ENCODE results near the gene NTN4.
A peak's percentile ranks its signal among the peaks of the same experiment; 100 is the strongest.

Gene NTN4

DNA sequence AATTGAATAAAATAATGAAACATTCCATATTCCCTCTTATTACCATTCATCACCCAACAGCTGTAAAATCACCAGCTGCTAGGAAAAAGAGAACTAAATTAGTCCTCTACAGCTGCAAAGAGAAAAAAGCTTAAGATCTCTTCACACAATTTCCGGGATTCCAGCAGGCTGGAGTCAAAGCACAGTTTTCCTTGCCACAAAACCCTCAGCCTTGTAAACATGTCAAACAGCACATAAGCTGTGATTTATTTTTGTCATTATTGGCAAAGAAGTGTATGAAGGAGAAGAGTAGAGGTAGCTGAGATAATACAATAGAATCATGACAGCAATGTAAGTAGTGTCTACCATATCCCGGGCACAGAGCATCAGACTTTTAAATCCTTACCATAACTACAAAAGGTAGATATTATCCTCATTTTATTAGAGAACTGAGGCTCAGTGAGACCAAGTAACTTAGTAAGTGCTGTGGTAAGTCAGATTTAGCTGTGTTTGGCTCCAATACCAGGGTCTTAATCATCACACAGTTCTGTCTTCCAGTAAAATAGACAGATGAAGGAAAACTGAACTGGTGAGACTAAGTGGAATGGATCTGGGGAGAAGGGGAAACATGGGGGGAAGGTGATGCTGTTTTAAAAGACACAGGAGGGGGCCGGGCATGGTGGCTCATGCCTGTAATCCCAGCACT is 57.3 kb downstream of the NTN4 start:
- H3K4me1 ChIP-seq (ENCODE audit: control insufficient read depth in 5 of 5, insufficient read depth in 5 of 5, low read length in 5 of 5), result peaks cover 0 to 4% (median 0%) of the 10 kb centered on the region in 5 donors
- no peak overlapping the region for H3K4me3 ChIP-seq (ENCODE audit: low read depth in 1 of 5, low read length in 5 of 5)
- H3K9me3 ChIP-seq (ENCODE audit: control insufficient read depth in 5 of 5, low read length in 5 of 5), result no peaks in the 10 kb centered on the region
- no peaks in the 10 kb centered on the region for H3K27me3 ChIP-seq (ENCODE audit: control insufficient read depth in 5 of 5, insufficient read depth in 4 of 5, low read length in 5 of 5)
- H3K9ac ChIP-seq (ENCODE audit: low read length in 5 of 5), result no peak overlapping the region
- H3K27ac ChIP-seq (ENCODE audit: low read depth, low read length), result peak overlapping the region; percentile 40
- peaks cover 0 to 3% (median 0%) of the 10 kb centered on the region in 5 donors for H3K36me3 ChIP-seq (ENCODE audit: control insufficient read depth in 5 of 5, insufficient read depth in 5 of 5, low read length in 5 of 5)

DNA sequence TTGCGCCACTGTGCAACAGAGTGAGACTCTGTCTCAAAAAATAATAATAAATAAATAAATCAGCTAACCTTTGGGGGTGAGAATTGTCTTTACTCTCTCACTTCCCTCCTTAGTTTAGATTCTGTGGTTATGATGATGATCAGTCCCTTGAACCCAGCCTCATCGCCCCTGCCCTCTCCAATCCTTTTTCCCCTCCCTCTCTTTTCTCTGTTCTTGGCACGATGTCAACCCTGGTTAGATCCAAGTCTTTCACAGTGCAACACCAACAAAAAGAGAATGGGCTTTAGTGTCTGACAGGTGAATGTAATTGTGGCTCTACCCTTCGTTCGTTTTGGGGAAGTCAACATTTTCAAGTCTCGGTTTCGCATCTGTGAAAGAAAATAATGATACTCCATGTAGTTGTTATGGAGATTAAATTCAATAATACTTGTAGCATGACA is 59.0 kb downstream of the NTN4 start:
- no peaks in the 10 kb centered on the region for H3K9me3 ChIP-seq (ENCODE audit: control insufficient read depth in 5 of 5, low read length in 5 of 5)
- no peaks in the 10 kb centered on the region for H3K27me3 ChIP-seq (ENCODE audit: control insufficient read depth in 5 of 5, insufficient read depth in 4 of 5, low read length in 5 of 5)
- no peak overlapping the region for H3K4me3 ChIP-seq (ENCODE audit: low read depth in 1 of 5, low read length in 5 of 5)
- no peak overlapping the region for H3K9ac ChIP-seq (ENCODE audit: low read length in 5 of 5)
- no peak overlapping the region for H3K27ac ChIP-seq (ENCODE audit: low read depth, low read length)
- H3K4me1 ChIP-seq (ENCODE audit: control insufficient read depth in 5 of 5, insufficient read depth in 5 of 5, low read length in 5 of 5), result peaks cover 0 to 4% (median 0%) of the 10 kb centered on the region in 5 donors
- peaks cover 0 to 2% (median 0%) of the 10 kb centered on the region in 5 donors for H3K36me3 ChIP-seq (ENCODE audit: control insufficient read depth in 5 of 5, insufficient read depth in 5 of 5, low read length in 5 of 5)

DNA sequence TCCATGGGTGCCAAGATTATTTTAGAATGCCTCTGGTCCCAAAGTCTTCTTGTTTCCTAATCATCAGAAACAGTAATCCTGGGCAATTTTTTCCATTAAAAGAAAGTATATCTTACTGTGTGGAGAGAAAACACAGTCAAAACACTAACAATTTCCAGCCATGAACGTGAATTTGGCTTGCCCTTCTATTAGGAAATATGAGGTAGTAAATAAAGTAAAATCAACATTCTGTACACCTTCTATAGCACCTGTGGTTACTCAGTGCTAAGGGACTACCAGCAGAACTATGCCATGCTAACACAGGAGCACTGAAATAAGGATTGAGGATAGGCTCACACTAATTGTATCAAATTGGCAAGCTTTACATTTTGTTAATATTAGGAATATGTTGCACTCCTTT is 60.1 kb downstream of the NTN4 start:
- Histone ChIP-seq H3K9ac (ENCODE audit: low read length in 5 of 5) (no peak overlapping the region), H3K36me3 (ENCODE audit: control insufficient read depth in 5 of 5, insufficient read depth in 5 of 5, low read length in 5 of 5) (no peaks in the 10 kb centered on the region), H3K4me1 (ENCODE audit: control insufficient read depth in 5 of 5, insufficient read depth in 5 of 5, low read length in 5 of 5) (peaks cover 0 to 4% (median 0%) of the 10 kb centered on the region in 5 donors), H3K27me3 (ENCODE audit: control insufficient read depth in 5 of 5, insufficient read depth in 4 of 5, low read length in 5 of 5) (no peaks in the 10 kb centered on the region), H3K4me3 (ENCODE audit: low read depth in 1 of 5, low read length in 5 of 5) (no peak overlapping the region), H3K9me3 (ENCODE audit: control insufficient read depth in 5 of 5, low read length in 5 of 5) (no peaks in the 10 kb centered on the region), H3K27ac (ENCODE audit: low read depth, low read length) (no peak overlapping the region)

DNA sequence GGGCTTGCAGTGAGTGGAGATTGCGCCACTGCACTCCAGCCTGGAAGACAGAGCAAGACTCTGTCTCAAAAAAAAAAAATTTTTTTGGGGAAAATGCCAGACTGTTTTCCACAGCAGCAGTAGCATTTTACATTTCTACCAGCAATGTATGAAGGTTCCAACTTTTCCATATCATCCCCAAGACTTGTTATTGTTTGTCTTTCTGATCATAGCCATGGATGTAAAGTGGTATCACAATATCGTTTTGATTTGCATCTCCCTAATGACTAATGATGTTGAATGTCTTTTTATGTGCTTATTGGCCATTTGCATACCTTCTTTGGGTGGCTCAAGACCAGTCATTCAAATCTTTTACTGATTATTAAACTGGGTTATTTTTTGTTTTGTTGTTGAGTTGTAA is 63.7 kb downstream of the NTN4 start:
- Histone ChIP-seq H3K9ac (ENCODE audit: low read length in 5 of 5) (no peak overlapping the region), H3K4me3 (ENCODE audit: low read depth in 1 of 5, low read length in 5 of 5) (no peak overlapping the region), H3K9me3 (ENCODE audit: control insufficient read depth in 5 of 5, low read length in 5 of 5) (no peaks in the 10 kb centered on the region), H3K4me1 (ENCODE audit: control insufficient read depth in 5 of 5, insufficient read depth in 5 of 5, low read length in 5 of 5) (peaks cover 0 to 4% (median 0%) of the 10 kb centered on the region in 5 donors), H3K36me3 (ENCODE audit: control insufficient read depth in 5 of 5, insufficient read depth in 5 of 5, low read length in 5 of 5) (no peaks in the 10 kb centered on the region), H3K27me3 (ENCODE audit: control insufficient read depth in 5 of 5, insufficient read depth in 4 of 5, low read length in 5 of 5) (no peaks in the 10 kb centered on the region), H3K27ac (ENCODE audit: low read depth, low read length) (no peak overlapping the region)

DNA sequence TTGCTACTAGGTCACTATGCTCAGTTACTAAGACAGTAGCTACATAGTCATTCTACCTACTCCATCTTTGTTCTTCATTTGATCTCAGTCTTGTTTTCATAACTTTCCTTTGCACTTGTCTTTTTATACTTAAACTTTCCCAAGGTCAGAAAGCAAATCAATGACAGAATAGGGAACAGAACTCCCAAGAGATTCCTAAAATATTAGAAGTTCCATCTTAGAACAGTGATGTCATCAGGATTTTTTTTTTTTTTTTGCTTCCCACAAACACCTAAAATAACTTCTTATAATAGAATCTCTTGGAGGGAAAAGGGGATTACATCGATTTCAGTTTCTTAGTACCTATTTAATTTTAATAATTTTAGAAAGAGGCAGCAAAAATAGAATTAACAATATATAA is 65.8 kb downstream of the NTN4 start:
- Histone ChIP-seq H3K9ac (ENCODE audit: low read length in 5 of 5) (no peak overlapping the region), H3K36me3 (ENCODE audit: control insufficient read depth in 5 of 5, insufficient read depth in 5 of 5, low read length in 5 of 5) (no peaks in the 10 kb centered on the region), H3K4me1 (ENCODE audit: control insufficient read depth in 5 of 5, insufficient read depth in 5 of 5, low read length in 5 of 5) (no peaks in the 10 kb centered on the region), H3K4me3 (ENCODE audit: low read depth in 1 of 5, low read length in 5 of 5) (no peak overlapping the region), H3K27ac (ENCODE audit: low read depth, low read length) (no peak overlapping the region), H3K27me3 (ENCODE audit: control insufficient read depth in 5 of 5, insufficient read depth in 4 of 5, low read length in 5 of 5) (no peaks in the 10 kb centered on the region), H3K9me3 (ENCODE audit: control insufficient read depth in 5 of 5, low read length in 5 of 5) (no peaks in the 10 kb centered on the region)

DNA sequence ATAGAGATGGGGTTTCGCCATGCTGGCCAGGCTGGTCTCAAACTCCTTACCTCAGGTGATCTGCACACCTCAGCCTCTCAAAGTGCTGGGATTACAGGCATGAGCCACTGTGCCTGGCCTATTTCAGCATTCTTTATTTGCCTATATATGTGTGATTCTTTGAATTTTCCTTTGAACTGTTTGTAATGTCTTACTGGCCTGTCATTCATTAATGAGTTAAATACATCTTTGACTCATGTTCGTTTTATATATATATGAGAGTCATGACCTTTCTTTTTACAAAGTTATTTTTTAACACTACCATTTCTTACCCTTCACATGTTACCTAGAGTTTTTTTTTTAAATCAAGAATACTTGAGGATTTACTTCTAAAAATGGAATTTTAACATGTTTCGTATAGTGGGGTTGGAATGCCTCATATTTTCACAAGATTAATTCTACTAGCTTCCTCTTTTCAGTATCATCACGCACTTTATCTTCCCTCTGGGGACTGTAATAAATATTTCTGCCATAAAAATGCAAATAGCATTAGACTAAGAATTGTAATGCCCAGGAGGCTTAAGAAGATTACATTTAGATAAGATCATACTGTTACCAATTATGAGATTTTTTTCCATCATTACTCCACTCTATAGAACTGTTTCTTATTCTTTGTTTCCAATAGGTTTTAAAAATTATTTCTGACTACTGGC is 66.7 kb downstream of the NTN4 start:
- H3K27me3 ChIP-seq (ENCODE audit: control insufficient read depth in 5 of 5, insufficient read depth in 4 of 5, low read length in 5 of 5), result no peaks in the 10 kb centered on the region
- H3K4me3 ChIP-seq (ENCODE audit: low read depth in 1 of 5, low read length in 5 of 5), result no peak overlapping the region
- H3K27ac ChIP-seq (ENCODE audit: low read depth, low read length), result no peak overlapping the region
- no peaks in the 10 kb centered on the region for H3K36me3 ChIP-seq (ENCODE audit: control insufficient read depth in 5 of 5, insufficient read depth in 5 of 5, low read length in 5 of 5)
- no peaks in the 10 kb centered on the region for H3K4me1 ChIP-seq (ENCODE audit: control insufficient read depth in 5 of 5, insufficient read depth in 5 of 5, low read length in 5 of 5)
- no peaks in the 10 kb centered on the region for H3K9me3 ChIP-seq (ENCODE audit: control insufficient read depth in 5 of 5, low read length in 5 of 5)
- H3K9ac ChIP-seq (ENCODE audit: low read length in 5 of 5), result no peak overlapping the region

DNA sequence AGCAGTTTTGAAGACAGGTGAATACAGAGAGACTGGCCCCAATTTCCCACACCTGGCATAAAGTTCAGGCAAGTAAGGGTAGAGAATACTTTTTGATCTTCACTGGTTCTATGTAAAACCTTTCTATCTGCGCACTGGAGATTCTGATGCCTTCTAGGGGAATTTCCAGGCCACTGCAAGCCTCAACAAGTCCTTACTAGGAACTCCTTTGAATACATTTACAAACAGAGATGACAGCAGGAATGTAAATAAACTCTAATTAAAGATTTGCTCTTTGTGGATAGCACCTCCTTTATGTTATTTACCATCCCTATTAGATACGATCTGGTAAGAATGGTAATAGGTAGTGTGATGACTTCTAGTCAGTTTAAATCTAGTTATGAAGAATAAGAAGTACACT is 69.2 kb downstream of the NTN4 start:
- H3K4me3 ChIP-seq (ENCODE audit: low read depth in 1 of 5, low read length in 5 of 5), result no peak overlapping the region
- H3K9ac ChIP-seq (ENCODE audit: low read length in 5 of 5), result no peak overlapping the region
- no peaks in the 10 kb centered on the region for H3K9me3 ChIP-seq (ENCODE audit: control insufficient read depth in 5 of 5, low read length in 5 of 5)
- H3K27ac ChIP-seq (ENCODE audit: low read depth, low read length), result no peak overlapping the region
- H3K4me1 ChIP-seq (ENCODE audit: control insufficient read depth in 5 of 5, insufficient read depth in 5 of 5, low read length in 5 of 5), result no peaks in the 10 kb centered on the region
- H3K27me3 ChIP-seq (ENCODE audit: control insufficient read depth in 5 of 5, insufficient read depth in 4 of 5, low read length in 5 of 5), result no peaks in the 10 kb centered on the region
- H3K36me3 ChIP-seq (ENCODE audit: control insufficient read depth in 5 of 5, insufficient read depth in 5 of 5, low read length in 5 of 5), result no peaks in the 10 kb centered on the region

DNA sequence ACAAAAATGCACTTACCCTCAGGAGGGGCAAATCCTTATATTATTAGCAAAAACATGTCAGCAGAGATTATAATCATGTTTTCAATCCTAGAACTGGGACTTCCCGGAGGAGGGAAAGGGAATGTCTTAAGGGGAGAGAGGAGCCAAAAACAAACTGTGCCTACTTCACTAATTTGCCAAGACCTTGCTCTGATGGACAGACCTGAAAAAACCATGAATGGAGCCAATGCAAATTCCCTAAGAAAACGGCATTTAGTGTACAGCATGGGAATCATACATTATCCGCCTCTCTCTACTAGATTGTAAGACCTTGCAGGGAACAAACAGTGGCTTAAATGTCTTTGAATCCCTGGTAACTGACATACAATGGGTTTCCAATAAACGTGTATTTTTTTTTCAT is 70.4 kb downstream of the NTN4 start:
- Histone ChIP-seq H3K36me3 (ENCODE audit: control insufficient read depth in 5 of 5, insufficient read depth in 5 of 5, low read length in 5 of 5) (no peaks in the 10 kb centered on the region), H3K9me3 (ENCODE audit: control insufficient read depth in 5 of 5, low read length in 5 of 5) (no peaks in the 10 kb centered on the region), H3K27ac (ENCODE audit: low read depth, low read length) (no peak overlapping the region), H3K4me3 (ENCODE audit: low read depth in 1 of 5, low read length in 5 of 5) (no peak overlapping the region), H3K9ac (ENCODE audit: low read length in 5 of 5) (no peak overlapping the region), H3K4me1 (ENCODE audit: control insufficient read depth in 5 of 5, insufficient read depth in 5 of 5, low read length in 5 of 5) (no peaks in the 10 kb centered on the region), H3K27me3 (ENCODE audit: control insufficient read depth in 5 of 5, insufficient read depth in 4 of 5, low read length in 5 of 5) (no peaks in the 10 kb centered on the region)

DNA sequence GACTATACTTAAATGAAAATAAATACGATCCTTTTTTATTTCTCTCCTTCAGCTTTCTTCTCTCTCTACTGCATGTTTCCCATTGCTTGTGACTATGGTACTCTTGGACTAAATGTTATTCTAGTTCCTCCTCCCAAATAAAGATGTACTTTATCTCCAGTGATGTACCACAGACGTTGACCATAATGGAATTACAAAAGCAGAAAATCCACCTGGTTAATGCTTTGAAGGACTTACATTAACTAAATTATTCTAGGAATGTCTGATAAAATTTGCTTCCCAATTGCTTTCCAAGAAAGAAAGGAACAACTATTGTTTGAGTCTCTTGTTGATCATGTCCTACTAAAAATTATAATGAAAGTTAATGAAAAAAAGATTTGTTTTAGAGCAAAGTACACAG is 71.8 kb downstream of the NTN4 start:
- Histone ChIP-seq H3K9ac (ENCODE audit: low read length in 5 of 5) (no peak overlapping the region), H3K4me1 (ENCODE audit: control insufficient read depth in 5 of 5, insufficient read depth in 5 of 5, low read length in 5 of 5) (no peaks in the 10 kb centered on the region), H3K27me3 (ENCODE audit: control insufficient read depth in 5 of 5, insufficient read depth in 4 of 5, low read length in 5 of 5) (no peaks in the 10 kb centered on the region), H3K36me3 (ENCODE audit: control insufficient read depth in 5 of 5, insufficient read depth in 5 of 5, low read length in 5 of 5) (no peaks in the 10 kb centered on the region), H3K9me3 (ENCODE audit: control insufficient read depth in 5 of 5, low read length in 5 of 5) (no peaks in the 10 kb centered on the region), H3K27ac (ENCODE audit: low read depth, low read length) (no peak overlapping the region), H3K4me3 (ENCODE audit: low read depth in 1 of 5, low read length in 5 of 5) (no peak overlapping the region)

DNA sequence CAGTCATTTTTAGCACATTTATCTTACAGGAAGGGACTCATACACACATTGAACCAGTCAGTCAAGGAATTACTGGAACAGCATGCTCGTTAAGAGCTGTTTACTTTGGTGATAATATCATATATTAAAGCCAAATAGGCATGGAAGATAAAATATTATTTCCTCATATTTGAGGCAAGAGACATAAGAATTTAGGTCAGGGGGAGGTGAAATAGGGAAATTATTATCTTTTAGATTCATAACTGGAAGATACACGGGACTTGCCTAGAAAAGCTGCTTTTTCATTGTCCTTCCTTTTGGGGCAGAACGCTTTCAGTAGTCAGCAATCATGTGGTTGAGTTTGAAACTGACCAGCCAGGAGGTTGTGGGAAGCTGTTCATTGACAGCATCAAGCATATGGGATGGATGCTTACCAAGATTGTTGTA is 72.5 kb downstream of the NTN4 start:
- Histone ChIP-seq H3K4me3 (ENCODE audit: low read depth in 1 of 5, low read length in 5 of 5) (no peak overlapping the region), H3K9ac (ENCODE audit: low read length in 5 of 5) (no peak overlapping the region), H3K9me3 (ENCODE audit: control insufficient read depth in 5 of 5, low read length in 5 of 5) (no peaks in the 10 kb centered on the region), H3K27ac (ENCODE audit: low read depth, low read length) (no peak overlapping the region), H3K4me1 (ENCODE audit: control insufficient read depth in 5 of 5, insufficient read depth in 5 of 5, low read length in 5 of 5) (no peaks in the 10 kb centered on the region), H3K27me3 (ENCODE audit: control insufficient read depth in 5 of 5, insufficient read depth in 4 of 5, low read length in 5 of 5) (no peaks in the 10 kb centered on the region), H3K36me3 (ENCODE audit: control insufficient read depth in 5 of 5, insufficient read depth in 5 of 5, low read length in 5 of 5) (peaks cover 0 to 2% (median 0%) of the 10 kb centered on the region in 5 donors)
